ENCODE results near the gene UGT1A1. TPM values are rescaled to one million over a fixed set of nuclear protein-coding genes. Genes with fewer than 3 reads are reported as not detected.

Gene UGT1A1
- total and polyA plus RNA-seq, 9 of the 15 experiments (the other 6 are each of a cell fraction or from before 2014, with no cell fraction given): not detected

- no peaks in the 10 kb centered on the region for H3K9me1 ChIP-seq (ENCODE audit: control insufficient read depth, insufficient read depth, low read length)
- FAIRE-seq (peak; percentile 46), ATAC-seq (peak; percentile 83), DNase-seq (ENCODE audit: extremely low read depth in 1 of 4, low spot score in 3 of 4) (peak in 3 of 4 experiments; percentile 31 to 53 (median 33))
- H3K27me3 ChIP-seq (ENCODE audit: control insufficient read depth in 2 of 2, insufficient read depth in 2 of 2, low read length in 2 of 2): peaks cover 2 to 25% of the 10 kb centered on the region in 2 experiments; a peak in 3 of 5 replicates
- H3K79me2 ChIP-seq (ENCODE audit: control insufficient read depth, insufficient read depth, low read length): no peaks in the 10 kb centered on the region
- H3K9me3 ChIP-seq (replicated peaks; ENCODE audit: control insufficient read depth, insufficient read depth, low read depth, low read length): no peaks in the 10 kb centered on the region
- no peak overlapping the region for H3K4me3 ChIP-seq
- in situ Hi-C loops (cut with MboI): no loop called here
- WGBS (ENCODE audit: insufficient coverage, low coverage, missing lambda C conversion rate): 0% methylated on average over 1 of the region's 2 CpGs
- CTCF ChIA-PET (ENCODE audit: low intra/inter-chr PET ratio): no interaction called here
- no peak overlapping the region for H3K9ac ChIP-seq (ENCODE audit: insufficient read depth in 1 of 2, low read depth in 2 of 2, low read length in 2 of 2)
- no peak overlapping the region for H3K4me2 ChIP-seq (ENCODE audit: insufficient read depth, low read length)
- H3K27ac ChIP-seq (ENCODE audit: extremely low read depth, low read depth, low read length): no peak overlapping the region
- no peak overlapping the region for H2AFZ ChIP-seq (ENCODE audit: low read depth, low read length)
- H3K36me3 ChIP-seq (ENCODE audit: control insufficient read depth, insufficient read depth, low read length): no peaks in the 10 kb centered on the region
- peak; percentile 74 for TF ChIP-seq ZNF143 (CRISPR knock-in tag; IDR thresholded peaks at IDR 0.05)
- TF ChIP-seq RBM17 (IDR thresholded peaks at IDR 0.05; ENCODE audit: borderline replicate concordance, low read depth, low read length): no peak
- TF ChIP-seq U2AF2 (optimal IDR thresholded peaks at IDR 0.05; ENCODE audit: low read depth, low read length): no peak
- TF ChIP-seq COPS2 (conservative IDR thresholded peaks at IDR 0.05): no peak
- peak; percentile 6 for TF ChIP-seq FOS (IDR thresholded peaks at IDR 0.05; ENCODE audit: extremely low read depth, insufficient read length)
- peak; percentile 77 for TF ChIP-seq RFX1 (IDR thresholded peaks at IDR 0.05)
- peak; percentile 67; the same call in 1 of the 2 replicates for TF ChIP-seq RAD51 (IDR thresholded peaks at IDR 0.05; ENCODE audit: borderline replicate concordance, low read depth)
- TF ChIP-seq, protein P1, sequence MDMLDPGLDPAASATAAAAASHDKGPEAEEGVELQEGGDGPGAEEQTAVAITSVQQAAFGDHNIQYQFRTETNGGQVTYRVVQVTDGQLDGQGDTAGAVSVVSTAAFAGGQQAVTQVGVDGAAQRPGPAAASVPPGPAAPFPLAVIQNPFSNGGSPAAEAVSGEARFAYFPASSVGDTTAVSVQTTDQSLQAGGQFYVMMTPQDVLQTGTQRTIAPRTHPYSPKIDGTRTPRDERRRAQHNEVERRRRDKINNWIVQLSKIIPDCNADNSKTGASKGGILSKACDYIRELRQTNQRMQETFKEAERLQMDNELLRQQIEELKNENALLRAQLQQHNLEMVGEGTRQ (CRISPR knock-in tag; IDR thresholded peaks at IDR 0.05): peak; percentile 90
- no peak for TF ChIP-seq YY1 (IDR thresholded peaks at IDR 0.05; ENCODE audit: borderline replicate concordance in 1 of 3, control insufficient read depth in 1 of 3, extremely low read depth in 1 of 3, insufficient read depth in 3 of 3, insufficient read length in 1 of 3, insufficient replicate concordance in 2 of 3, low read depth in 1 of 3, low read length in 2 of 3)
- TF ChIP-seq ZNF224 (CRISPR knock-in tag; IDR thresholded peaks at IDR 0.05): no peak
- peak; percentile 85 for TF ChIP-seq USF1 (CRISPR knock-in tag; IDR thresholded peaks at IDR 0.05)
- TF ChIP-seq SIX5 (IDR thresholded peaks at IDR 0.05; ENCODE audit: borderline replicate concordance in 1 of 2, insufficient read depth in 1 of 2, low read depth in 1 of 2, low read length in 2 of 2): peak; percentile 45 to 51; a peak in 3 of 4 replicates
- TF ChIP-seq, protein P2, sequence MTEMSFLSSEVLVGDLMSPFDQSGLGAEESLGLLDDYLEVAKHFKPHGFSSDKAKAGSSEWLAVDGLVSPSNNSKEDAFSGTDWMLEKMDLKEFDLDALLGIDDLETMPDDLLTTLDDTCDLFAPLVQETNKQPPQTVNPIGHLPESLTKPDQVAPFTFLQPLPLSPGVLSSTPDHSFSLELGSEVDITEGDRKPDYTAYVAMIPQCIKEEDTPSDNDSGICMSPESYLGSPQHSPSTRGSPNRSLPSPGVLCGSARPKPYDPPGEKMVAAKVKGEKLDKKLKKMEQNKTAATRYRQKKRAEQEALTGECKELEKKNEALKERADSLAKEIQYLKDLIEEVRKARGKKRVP (CRISPR knock-in tag; IDR thresholded peaks at IDR 0.05): no peak
- TF ChIP-seq HCFC1 (IDR thresholded peaks at IDR 0.05; ENCODE audit: low read depth, low read length): peak; percentile 80
- intact Hi-C loops (cut with micrococcal nuclease): no loop called here
- BruUV-seq (replicated peaks): no TSS peak
- H4K20me1 ChIP-seq (replicated peaks; ENCODE audit: control insufficient read depth, insufficient read depth, low read length): no peaks in the 10 kb centered on the region
- POLR2A ChIA-PET: interaction anchor here (0.6 to 0.7 kb wide), 2 partner anchors 166 to 421 kb away, joined by 3 to 4 read pairs; no protein-coding TSS in a partner anchor
- no peaks in the 10 kb centered on the region; a peak in 1 of 5 replicates for H3K4me1 ChIP-seq (replicated peaks in 1 of 2; ENCODE audit: control insufficient read depth in 2 of 2, insufficient read depth in 2 of 2, low read length in 2 of 2)
Observed at GRCh38 chr2:233814056-233814835, 54.2 kb downstream of the UGT1A1 start.
